A673 (cell line): ENCODE measurements around the gene P2RY6. TPM values are rescaled to one million over a fixed set of nuclear protein-coding genes. Genes with fewer than 3 reads are reported as not detected.

Experiments used
- BruUV-seq: library from RNA; stranded (reverse); fragments of 400-500 nt; replicated peaks from 2 replicates; lab custom pipeline; 2021; lab: Mats Ljungman, UMichigan
- CTCF ChIA-PET: fragments of 300-600 bp; sonication (Branson Sonifier 250); formaldehyde crosslinking; loops from one replicate; lab custom pipeline; 2022; ENCODE audit warnings: antibody characterized with exemption; lab: Charles Lee
- POLR2A ChIA-PET: fragments of 300-600 bp; sonication (Branson Sonifier 250); formaldehyde crosslinking; loops from one replicate; lab custom pipeline; 2022; ENCODE audit warnings: antibody characterized with exemption; ENCODE audit not compliant: low non-redundant PET; lab: Charles Lee
- DNase-seq: peaks from one replicate; pipeline ENCODE4 v3.0.0-alpha.2; 2015; ENCODE audit warnings: low spot score
- H3K27ac ChIP-seq: fragments of 200-600 bp; sonication (generic); 2 replicates; pipeline ENCODE4 v1.5.1; 2016; ENCODE audit warnings: mixed run types, low read depth, mild to moderate bottlenecking, mixed read lengths, antibody characterized with exemption, low read length; ENCODE audit not compliant: poor library complexity, severe bottlenecking
- H3K27me3 ChIP-seq: fragments of 200-600 bp; sonication (generic); replicated peaks from 2 replicates; pipeline ENCODE4 v1.6.1; 2017; ENCODE audit warnings: mixed run types, low read depth, mild to moderate bottlenecking, mixed read lengths, antibody characterized with exemption, low read length; ENCODE audit not compliant: insufficient read depth, poor library complexity
- H3K36me3 ChIP-seq: fragments of 200-600 bp; sonication (generic); 2 replicates; pipeline ENCODE4 v1.6.1; 2016; ENCODE audit warnings: mixed run types, mild to moderate bottlenecking, mixed read lengths, antibody characterized with exemption, low read length; ENCODE audit not compliant: insufficient read depth, poor library complexity, severe bottlenecking
- H3K4me1 ChIP-seq: fragments of 200-600 bp; sonication (generic); 2 replicates; pipeline ENCODE4 v1.6.1; 2017; ENCODE audit warnings: mixed run types, mild to moderate bottlenecking, mixed read lengths, antibody characterized with exemption, low read length; ENCODE audit not compliant: insufficient read depth, poor library complexity, severe bottlenecking
- H3K4me3 ChIP-seq: fragments of 200-600 bp; sonication (generic); 2 replicates; pipeline ENCODE4 v1.5.1; 2016; ENCODE audit warnings: low read depth, mixed run types, mild to moderate bottlenecking, mixed read lengths, low read length; ENCODE audit not compliant: poor library complexity, severe bottlenecking
- H3K9me3 ChIP-seq: fragments of 200-600 bp; sonication (generic); 2 replicates; pipeline ENCODE4 v1.6.1; 2016; ENCODE audit warnings: mixed run types, low read depth, mild to moderate bottlenecking, mixed read lengths, antibody characterized with exemption, low read length; ENCODE audit not compliant: poor library complexity, severe bottlenecking
- EZH2 ChIP-seq: fragments of 200-600 bp; sonication (generic); IDR thresholded peaks from 2 replicates; pipeline ENCODE4 v1.6.1; 2017; ENCODE audit warnings: borderline replicate concordance, low read depth, mild to moderate bottlenecking, mixed read lengths, antibody characterized with exemption, low read length; ENCODE audit not compliant: poor library complexity, severe bottlenecking
- intact Hi-C: fragments of 100-400 bp; cut with micrococcal nuclease; formaldehyde crosslinking; loops from one replicate; pipeline ENCODE4 v1.10.0; 2022; ENCODE audit not compliant: unreplicated experiment
- total RNA-seq: library from RNA; stranded (reverse); gene quantifications from 2 replicates; pipeline ENCODE4 v1.2.3, GENCODE V29; 2021
- TF ChIP-seq, protein P1 (sequence below): fragments of 300-800, 200-600 bp; sonication (generic); conservative IDR thresholded peaks from 2 replicates; pipeline ENCODE4 v1.5.1; 2017; ENCODE audit warnings: low read depth, mild to moderate bottlenecking, antibody characterized with exemption, low read length, moderate library complexity, mixed read lengths

The P2RY6 gene
- total RNA-seq, 1 experiment from 2014 or later: 0.43 TPM

DNA sequence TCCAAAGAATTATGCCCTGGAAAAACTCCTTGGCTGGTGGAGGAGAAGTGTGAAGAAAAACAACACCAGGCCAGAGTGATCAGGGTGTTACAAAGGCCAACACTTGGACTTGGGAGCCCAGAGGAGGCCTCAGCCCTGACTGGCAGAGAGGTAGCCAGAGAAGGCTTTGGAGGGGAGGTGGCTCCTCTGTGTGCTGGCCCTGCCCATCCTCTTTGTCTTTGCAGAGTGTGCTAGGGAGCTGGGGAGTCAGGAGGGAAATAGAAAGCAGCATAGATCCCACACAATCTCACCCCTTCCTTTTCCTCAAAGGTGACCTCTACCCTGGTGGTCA lies 12.0 kb upstream of the P2RY6 start:
- BruUV-seq: no TSS peak
- TF ChIP-seq, protein P1, sequence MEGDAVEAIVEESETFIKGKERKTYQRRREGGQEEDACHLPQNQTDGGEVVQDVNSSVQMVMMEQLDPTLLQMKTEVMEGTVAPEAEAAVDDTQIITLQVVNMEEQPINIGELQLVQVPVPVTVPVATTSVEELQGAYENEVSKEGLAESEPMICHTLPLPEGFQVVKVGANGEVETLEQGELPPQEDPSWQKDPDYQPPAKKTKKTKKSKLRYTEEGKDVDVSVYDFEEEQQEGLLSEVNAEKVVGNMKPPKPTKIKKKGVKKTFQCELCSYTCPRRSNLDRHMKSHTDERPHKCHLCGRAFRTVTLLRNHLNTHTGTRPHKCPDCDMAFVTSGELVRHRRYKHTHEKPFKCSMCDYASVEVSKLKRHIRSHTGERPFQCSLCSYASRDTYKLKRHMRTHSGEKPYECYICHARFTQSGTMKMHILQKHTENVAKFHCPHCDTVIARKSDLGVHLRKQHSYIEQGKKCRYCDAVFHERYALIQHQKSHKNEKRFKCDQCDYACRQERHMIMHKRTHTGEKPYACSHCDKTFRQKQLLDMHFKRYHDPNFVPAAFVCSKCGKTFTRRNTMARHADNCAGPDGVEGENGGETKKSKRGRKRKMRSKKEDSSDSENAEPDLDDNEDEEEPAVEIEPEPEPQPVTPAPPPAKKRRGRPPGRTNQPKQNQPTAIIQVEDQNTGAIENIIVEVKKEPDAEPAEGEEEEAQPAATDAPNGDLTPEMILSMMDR: no peak
- no peak for TF ChIP-seq EZH2
- CTCF ChIA-PET: no interaction called here
- Histone ChIP-seq H3K4me3 (no peak overlapping the region), H3K4me1 (no peaks in the 10 kb centered on the region), H3K27me3 (peaks cover 13% of the 10 kb centered on the region), H3K36me3 (no peaks in the 10 kb centered on the region), H3K9me3 (no peaks in the 10 kb centered on the region), H3K27ac (no peak overlapping the region)
- POLR2A ChIA-PET: no interaction called here
- DNase-seq: no peak
- intact Hi-C loops: no loop called here

DNA sequence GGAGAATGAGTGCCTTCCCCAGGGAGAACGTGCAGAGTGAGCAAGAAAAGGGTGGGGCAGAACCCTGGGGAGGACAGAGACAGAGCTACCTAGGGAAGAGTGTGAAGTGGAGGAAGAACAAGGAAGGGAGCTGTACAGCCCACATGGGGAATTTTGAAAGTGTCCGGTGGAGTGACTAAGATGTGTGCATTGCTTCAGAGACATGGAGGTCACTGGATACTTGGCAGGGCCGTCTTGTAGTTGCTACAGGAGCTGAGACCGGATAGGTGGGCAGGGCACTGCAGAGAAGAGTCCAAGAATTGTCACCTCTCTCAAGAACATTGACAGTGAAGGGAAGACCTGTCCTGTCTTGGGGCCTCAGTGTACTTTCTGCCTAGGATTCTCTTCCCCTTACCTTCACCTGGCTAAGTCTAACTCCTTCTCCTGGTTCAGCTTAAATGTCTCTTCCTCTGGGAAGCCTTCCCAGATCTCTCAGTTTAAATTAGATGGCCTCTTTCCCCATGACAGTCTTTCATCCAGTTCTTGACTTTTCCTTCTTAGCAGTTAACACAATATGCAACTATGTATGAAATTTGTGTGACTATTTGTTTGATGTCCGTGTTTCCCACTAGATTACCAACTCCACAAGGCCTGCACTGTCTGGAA lies 9.2 kb upstream of the P2RY6 start:
- TF ChIP-seq, protein P1: no peak
- TF ChIP-seq EZH2: no peak
- CTCF ChIA-PET: no interaction called here
- Histone ChIP-seq H3K4me1 (no peaks in the 10 kb centered on the region), H3K9me3 (no peaks in the 10 kb centered on the region), H3K36me3 (no peaks in the 10 kb centered on the region), H3K4me3 (no peak overlapping the region), H3K27me3 (peaks cover 20% of the 10 kb centered on the region), H3K27ac (no peak overlapping the region)
- BruUV-seq: no TSS peak
- intact Hi-C loops: no loop called here
- POLR2A ChIA-PET: no interaction called here
- no peak for DNase-seq

DNA sequence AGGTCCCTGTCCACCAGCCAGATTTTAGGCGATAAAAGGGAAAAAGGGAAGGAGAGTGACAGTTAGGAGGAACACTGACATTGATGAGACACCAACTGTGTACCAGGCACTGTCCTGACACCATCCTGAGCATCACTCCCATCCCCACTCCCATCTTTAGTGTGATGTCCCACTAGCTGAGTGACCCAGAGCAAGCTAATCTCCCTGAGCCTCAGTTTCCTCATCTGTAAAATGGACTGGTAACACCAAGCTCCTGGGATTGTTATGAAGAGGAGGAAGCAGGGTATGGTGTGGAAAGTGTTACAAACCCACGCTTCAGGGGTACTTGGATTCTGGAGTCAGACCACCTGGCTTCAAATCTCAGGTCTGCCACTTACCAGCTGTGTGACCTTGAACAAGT lies 8.5 kb upstream of the P2RY6 start:
- Histone ChIP-seq H3K27me3 (peaks cover 20% of the 10 kb centered on the region), H3K27ac (no peak overlapping the region), H3K9me3 (no peaks in the 10 kb centered on the region), H3K4me1 (no peaks in the 10 kb centered on the region), H3K36me3 (no peaks in the 10 kb centered on the region), H3K4me3 (no peak overlapping the region)
- BruUV-seq: no TSS peak
- POLR2A ChIA-PET: no interaction called here
- intact Hi-C loops: no loop called here
- CTCF ChIA-PET: no interaction called here
- TF ChIP-seq, protein P1: no peak
- DNase-seq: no peak
